G401 (cell line): ENCODE measurements around the gene RCSD1. TPM values are rescaled to one million over a fixed set of nuclear protein-coding genes. Genes with fewer than 3 reads are reported as not detected.

Source experiments
- DNase-seq: peaks from one replicate; pipeline ENCODE4 v3.0.0-alpha.2; 2015; ENCODE audit warnings: low spot score
- in situ Hi-C: cut with HindIII; loops from 2 replicates; pipeline ENCODE4 v1.10.0; 2016; ENCODE audit warnings: low sequenced_read_pairs, mixed read lengths
- total RNA-seq: library from RNA; depleted of rRNA; stranded (reverse); fragments of >200 nt; shearing (Covaris generic); gene quantifications from 2 replicates; pipeline ENCODE4 v1.2.3, GENCODE V29; 2014

Gene RCSD1
- total RNA-seq, 1 experiment from 2014 or later: not detected

DNA sequence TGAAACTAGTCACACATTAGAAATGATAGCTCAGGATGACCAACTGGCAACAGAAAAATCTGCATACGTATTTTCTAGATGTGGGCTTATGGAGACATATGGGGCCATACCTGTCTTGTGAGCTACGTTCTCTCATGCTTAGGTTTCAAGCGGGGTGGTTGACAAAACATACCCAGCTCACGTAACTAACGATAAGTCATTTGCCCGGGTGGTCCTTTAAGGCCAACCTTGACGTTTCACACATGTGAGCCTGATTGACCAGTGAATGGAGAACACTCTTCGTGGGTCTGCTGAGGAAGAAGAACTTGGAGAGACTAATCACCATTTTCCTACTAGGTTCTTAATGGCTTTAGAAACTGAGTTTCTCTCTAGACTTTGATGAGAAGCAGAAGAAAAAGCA lies 13.5 kb upstream of the RCSD1 start:
- no peak for DNase-seq
- in situ Hi-C loops: no loop called here

DNA sequence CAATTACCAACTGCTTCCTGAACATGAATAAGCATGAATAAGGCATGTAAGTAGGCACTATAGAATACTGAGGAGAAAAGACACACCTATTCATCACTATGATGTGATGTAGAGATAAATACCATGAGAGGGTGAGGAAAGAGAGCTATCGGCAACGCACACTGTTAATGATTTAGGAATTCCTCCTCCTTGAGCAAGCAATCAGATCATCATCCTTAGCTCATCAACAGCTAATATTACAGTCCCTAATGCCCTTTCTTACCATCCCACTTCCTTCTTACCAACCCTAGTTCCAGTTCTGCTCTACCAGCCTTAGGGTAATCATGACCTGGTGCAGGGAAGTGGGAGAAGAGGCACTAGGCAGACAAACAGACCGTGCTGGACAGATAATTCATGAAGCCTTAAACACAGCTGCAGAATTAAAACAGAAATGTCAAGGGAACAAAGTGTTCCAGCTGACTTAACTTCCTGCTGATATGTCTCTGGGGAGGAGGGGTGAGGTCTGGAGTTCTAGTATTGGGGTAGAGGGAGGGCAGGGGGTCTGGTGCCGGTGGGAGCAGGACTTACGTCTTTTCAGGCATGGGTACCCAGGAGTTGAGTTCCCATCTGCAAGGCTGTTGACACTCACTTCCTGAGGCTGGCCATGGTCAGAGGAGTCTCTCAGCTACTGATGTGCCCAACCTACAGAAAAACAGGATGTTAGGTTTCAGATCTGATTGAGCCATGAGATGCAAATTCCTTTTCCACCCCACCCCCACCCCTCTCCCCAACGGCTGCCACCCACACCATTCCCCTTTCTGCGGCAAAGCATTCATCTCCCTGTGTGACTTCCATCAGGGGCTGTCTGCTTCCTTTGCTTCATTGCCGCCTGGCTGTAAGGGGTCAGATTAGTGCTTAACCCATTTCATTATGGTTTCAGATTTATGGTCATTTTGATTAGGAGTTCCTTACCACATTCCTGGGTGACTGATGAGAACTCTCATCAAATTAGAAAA lies 12.6 kb upstream of the RCSD1 start:
- in situ Hi-C loops: no loop called here
- DNase-seq: no peak

DNA sequence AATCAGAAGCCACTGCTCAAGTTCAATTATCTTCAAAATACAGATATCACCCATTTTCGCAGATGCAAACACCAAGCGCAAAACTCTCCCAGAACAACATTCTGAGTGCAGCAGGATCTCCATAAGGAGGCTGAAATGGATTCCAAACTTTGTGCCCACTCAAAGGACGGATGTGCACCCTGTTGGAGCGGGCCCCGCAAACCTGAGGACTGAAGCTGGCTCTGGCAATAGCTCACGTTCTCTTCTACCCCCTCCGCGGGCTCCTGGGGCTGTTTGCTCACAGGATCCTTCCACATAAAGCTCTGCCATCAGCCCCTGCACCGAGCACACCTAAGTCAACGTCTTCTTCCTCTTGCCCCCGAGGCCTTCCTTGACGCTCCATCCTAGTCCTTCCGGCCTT lies 11.7 kb upstream of the RCSD1 start:
- no peak for DNase-seq
- in situ Hi-C loops: no loop called here

DNA sequence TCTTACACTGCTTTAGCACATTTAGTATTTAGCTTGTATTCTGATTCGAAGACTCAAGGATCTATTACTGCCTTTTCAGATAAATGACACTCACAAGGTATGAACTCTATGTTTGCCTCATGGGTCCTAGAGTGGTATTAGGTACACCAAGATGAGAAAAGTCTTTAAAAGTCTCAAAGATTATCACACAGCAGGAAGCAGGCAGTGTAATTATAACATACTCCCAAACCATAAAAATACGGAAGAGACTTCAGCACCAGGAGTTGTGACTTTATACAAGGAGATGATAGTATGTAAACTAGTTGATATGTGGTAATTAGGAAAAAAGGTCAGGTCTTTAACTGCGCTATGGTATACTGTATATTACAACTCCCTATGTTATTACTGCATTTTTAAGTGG lies 11.2 kb upstream of the RCSD1 start:
- in situ Hi-C loops: no loop called here
- no peak for DNase-seq

DNA sequence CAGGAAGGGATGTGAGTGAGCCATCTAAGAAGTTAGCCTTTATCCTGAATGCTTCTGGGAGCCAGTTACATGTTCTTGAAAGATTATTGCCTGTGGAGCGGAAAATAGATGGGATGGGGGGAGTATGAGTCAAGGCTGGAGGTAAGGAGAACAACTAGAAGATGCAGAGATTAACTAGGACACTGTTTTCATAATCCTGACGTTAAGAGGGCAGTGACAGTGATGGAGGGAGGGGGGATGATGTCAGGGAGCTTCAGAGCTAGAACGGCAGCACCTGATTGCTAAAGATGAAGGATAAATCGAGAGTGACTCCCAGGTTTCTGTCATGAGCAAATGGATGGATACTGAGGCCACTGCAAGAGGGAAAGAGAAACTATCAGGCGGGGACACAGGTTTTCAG lies 10.0 kb upstream of the RCSD1 start:
- DNase-seq: no peak
- in situ Hi-C loops: no loop called here

DNA sequence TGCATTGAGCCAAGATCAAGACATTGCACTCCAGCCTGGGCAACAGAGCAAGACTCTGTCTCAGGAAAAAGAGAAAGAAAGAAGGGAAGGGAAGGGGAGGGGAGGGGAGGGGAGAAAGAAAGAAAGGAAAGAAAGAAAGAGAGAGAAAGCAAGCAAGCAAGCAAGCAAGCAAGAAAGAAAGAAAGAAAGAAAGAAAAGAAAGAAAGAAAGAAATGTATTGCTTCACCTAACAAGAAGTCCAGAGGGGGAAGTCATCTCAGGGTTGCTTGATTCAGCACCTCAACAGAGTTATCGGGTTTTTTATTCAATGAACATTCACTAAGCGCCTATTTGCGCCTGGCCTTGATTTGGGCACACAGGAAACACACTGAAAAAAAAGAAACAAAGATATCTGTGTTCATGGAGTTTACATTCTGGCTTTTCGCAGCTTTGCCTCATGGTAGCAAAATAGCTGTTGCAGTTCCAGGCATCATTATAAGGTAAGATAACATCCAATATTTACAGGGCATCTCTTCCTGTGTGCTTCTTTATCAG lies 8.2 kb upstream of the RCSD1 start:
- in situ Hi-C loops: no loop called here

DNA sequence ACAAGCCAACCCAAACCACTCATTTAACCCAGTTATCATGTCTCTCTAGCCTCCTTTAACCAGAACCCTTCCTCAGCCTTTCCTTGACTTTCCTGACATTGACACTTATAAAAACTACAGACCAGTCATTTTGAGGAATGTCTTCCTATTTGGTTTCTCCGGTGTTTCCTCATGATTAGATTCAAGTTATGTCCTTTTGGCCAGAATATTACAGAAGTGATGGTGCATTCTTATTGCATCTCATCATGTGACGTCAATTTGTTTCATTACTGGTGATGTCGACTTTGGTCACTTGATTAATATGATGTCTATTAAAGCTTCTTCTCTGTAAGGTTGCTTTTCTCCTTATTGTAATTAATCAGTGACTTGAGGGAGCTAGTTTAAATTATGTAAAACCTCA lies 6.1 kb upstream of the RCSD1 start:
- DNase-seq: no peak

More for the DNA sequence above, 8.2 kb upstream of the RCSD1 start:
- DNase-seq: no peak

DNA sequence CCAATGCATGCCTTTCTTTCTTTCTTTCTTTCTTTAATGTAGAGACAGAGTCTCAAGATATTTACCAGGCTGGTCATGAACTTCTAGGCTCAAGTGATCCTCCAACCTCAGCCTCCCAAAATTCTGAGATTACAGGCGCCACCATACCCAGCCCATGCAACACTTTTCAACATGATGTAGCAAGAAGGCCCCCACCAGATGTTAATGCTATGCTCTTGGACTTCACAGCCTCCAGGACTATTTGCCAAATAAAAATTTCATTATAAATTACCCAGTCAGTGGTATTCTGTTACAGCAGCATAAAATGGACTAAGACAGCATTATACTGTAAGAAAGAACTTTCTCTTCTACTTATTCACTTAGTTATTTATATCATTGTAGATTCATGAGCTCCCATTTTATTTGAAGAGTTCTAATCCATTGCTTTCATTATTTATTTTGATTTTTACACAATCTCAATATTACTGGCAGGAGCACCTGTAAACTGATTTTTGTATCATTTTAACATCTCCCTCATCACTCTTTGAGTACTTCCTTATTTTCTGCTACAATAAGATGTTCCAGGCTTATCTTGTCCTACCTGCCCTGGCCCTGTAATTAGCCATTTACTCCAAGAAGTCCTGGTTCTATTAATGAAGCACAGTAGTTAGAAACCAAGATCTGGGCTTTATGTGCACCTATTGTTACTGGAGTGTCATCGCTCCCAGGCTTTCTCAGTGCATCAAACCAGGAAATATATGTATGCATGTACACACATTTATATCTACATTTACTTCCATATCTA lies 4.8 kb upstream of the RCSD1 start:
- DNase-seq: no peak
- in situ Hi-C loops: no loop called here

More for the DNA sequence above, 6.1 kb upstream of the RCSD1 start:
- in situ Hi-C loops: no loop called here

DNA sequence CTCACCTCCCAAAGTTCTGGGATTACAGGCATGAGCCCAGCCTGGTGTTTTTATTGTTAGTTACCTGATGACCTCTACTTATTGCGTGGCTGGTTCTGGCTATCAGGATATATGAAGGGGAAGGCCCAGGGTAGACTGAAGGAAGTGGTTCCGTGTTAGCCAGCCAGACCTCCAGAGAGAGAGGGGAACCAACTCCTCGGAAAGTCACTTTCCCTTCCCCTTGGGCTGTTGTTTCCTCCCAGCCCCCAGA lies 2.5 kb upstream of the RCSD1 start:
- in situ Hi-C loops: no loop called here

DNA sequence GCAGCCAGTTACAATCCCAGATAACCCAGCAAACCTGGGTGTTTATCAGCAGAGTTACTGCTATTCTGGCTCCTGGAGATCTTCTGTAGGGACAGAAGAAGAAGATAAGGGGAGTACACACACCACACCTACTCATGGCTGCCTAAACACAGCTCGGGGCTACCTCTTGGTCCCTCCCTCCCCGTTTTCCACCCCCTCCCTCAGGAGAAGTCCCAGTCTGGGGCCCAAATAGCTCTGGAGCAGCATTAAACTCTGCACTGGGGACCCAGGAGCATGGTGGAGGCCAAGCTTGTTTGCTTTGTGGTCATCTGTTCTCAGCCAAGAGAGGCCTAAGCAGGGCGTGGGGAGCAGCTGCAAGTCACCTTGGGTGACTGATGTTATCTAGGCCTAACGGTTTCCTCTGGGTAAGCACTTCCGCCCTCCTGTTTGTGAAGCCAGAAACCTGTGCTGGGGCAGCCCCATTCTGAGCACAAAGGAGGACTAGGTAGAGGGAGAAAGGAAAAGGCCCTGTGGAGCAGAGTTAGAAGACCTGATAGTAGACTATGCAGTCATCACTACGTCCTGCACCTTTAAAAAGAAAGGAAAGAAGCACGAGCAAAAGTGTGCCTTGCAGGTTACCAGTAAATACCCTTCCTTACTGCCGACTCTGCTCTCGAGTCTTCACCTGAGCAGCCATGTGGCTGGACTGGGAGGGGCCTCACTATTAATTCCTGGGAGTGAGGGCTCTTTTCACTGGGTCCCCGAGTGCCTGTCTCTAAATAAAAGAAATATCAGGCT lies 2.0 kb upstream of the RCSD1 start:
- DNase-seq: no peak
- in situ Hi-C loops: no loop called here

More for the DNA sequence above, 2.5 kb upstream of the RCSD1 start:
- DNase-seq: no peak

DNA sequence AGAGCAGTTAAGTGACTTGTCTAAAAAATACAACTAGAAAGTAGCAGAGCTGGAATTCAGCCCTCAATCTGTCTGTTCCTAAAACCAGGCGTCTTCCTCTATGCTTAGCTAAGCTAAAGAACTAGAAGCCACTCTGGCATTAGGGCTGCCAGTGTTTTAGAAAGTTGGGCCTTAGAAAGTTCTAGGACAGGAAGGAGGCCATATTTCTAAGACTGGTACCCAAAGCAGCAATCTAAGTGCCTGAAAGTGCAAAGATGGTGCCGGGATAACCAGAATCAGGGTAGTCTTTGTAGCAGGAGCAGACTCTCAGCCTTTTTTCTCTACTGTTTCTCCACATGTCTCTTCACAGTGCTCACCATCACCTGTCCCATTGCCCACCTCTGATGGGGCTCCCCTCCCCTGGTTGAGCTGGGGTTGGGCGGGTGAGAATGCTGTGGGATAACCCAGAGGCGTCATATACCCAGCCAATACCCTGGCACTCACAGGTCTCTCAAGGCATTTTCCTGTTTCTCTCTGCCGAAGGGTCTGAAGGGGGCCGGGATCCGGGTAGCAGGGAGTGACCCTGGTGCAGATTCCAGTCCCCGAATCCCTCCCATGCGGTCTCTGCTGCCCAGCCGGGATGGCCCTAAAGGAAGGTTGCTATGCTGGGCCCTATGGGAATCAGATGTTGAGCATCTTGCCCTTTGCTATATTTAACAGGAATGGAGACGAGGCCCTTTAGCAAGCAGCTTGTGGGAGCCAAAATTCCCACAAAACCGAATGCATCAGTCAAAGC lies 1.1 kb upstream of the RCSD1 start:
- no peak for DNase-seq
- in situ Hi-C loops: no loop called here

DNA sequence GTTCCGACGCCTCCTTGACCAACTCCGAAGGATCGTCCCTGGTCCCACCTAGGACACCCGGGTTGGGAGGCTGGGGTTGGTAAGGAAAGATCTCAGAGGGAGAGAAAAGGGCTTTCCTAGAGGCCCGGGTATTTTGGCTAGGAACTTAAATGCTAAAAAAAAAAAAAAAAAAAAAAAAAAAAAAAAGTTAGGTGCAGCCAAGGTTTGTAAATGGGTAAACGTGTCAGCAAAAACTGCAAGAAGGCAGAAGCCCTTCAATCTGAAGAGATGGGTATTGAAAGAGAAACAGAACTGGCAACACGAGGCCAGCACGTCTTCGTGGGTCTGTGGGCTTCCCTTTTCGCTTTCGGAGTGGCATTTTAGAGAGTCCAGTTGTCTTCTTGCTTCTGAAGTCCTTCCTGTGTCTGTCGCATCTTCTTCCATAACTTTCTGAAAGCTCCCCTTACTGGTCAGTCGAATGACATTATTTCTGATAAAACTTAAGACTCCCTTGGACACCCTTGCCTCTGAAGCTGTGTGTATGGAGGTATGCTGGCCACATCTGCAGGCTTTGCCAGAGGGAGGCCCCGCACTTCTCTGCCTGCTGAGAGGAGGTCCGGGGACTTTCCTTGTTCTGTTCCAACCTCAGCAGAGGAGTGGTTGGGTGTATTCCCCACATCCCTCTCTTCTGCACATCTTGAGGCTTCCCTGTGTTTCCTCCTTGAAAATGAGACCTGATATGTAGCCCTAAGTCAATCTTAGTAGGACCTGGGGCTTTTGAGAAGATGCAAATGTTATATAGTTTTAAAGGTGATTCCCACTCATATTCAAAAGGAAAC lies 745 bp downstream of the RCSD1 start:
- DNase-seq: no peak
- in situ Hi-C loops: no loop called here

DNA sequence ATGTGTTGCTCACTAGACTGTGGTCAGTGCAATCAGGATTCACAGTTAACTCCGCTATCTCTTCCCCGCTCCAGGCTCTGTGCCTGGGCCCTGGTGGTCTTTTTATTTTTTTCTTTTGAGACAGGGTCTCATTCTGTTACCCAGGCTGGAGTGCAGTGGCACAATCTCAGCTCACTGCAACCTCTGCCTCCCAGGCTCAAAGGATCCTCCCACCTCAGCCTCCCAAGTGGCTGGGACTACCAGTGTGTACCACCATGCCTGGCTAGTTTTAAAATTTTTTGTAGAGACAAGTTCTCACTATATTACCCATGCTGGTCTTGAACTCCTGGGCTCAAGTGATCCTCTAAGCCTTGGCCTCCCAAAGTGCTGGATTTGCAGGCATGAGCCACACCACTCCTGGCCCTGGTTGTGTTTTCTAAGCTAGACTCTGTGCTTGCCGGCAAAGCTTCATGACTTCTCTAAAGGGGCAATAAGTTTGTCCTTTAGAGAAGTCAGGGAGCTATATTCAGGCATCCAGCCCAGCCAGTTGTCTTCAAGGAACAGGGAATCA lies 1.4 kb downstream of the RCSD1 start:
- in situ Hi-C loops: no loop called here
- DNase-seq: no peak

DNA sequence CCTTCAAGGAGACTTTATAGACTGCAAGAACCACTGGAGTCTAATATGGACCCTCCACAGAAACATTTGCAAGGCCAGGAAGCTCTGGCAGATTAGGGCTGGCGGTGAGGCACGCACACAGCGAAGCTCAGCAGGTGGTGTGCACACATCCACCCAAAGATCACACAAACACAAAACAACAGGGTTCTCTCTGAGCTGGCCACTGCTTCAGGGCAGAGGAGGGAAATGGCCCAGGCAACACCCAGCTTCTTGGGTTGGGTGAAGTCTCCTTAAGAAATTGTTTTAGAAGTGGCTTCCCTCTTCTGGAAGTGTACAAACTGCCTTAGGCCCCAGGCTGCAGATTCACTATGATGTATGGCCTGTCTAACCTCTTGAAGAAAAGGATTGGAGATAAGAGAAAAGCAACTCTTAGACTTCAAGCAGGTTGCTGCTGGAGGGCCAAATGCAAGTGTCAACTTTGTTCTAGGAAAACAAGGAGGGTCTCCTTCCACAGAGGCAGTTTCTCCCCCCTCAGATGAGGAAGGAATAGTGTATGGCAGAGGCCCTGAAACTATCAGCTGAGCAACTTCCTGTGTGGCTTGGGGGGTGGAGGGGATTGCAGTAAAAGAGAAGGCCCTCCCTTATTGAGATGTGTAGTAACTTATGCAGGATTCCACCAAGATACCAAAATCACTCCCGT lies 2.0 kb downstream of the RCSD1 start:
- no peak for DNase-seq
- in situ Hi-C loops: no loop called here

DNA sequence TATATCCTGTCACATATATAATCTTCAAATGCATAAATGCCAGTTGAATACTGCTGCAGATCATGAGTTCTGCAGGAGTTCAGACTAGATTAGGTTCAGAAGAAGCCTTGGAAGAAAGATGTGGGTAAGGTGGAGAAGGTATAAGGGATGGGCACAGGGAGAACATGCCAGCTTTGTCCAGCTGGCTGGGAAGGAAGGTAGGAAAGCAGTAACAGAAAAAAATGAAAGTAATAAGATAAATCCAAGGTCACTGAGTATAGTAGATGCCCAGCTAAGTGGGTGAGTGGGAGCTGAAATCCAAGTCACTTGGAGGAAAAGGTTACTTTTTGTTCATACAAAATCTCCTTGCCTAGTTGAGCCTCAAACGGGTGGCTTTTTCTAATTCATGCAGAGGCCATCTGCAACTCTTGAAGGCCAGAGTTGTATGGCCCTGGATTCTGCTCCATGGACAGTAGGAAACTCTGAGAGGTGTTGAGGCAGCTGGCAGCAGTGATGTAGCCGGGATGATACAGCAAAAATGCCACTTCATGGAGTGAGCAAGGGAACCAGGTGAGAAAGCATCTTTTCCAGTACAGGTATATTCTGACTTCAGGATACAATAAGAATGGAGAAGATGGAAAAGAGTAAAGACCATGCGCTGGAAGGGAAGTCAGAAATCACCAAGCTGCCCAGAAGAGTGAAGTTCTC lies 3.4 kb downstream of the RCSD1 start:
- DNase-seq: no peak
- in situ Hi-C loops: no loop called here

DNA sequence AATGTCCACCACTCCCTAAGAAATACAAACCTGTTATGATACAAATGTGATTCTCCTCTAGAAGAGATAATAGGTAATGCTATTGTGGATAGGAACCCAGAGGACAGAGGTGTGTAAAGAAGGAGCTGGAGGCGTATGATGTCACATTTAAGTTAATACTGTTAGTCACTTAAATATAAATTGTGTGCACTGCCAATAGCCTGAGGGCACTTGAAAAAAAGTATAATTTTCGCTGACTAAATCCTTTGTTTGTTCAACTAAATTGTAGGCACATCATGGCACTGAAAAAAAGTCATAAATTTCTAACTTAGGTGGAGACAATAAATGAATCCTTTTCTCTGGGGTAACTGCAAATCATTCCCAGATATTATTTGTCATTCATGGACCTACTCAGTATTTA lies 4.4 kb downstream of the RCSD1 start:
- DNase-seq: no peak
- in situ Hi-C loops: no loop called here

DNA sequence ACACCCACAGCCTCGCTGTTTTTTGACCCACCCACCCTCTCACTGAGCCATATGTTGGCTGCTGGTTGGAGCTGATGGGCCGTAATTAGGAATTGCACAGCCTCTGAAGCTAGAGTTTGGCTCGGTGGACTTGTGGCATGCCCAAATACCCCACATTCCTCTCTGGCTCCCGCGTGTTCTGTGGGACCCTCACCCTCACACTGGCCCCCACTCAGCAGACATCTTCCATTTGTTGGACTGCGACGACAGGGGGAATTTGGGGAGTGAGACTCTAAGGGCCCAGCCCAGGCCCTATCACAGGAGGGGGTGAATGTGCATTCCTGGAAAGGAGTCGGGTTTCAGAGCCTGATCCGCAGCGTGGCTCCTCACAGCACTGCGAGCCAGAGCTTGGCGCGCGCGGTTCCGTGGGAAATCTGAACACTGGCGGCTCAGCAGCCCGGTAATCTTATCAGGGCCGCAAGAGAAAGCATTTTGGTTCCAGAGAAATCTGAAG lies 5.2 kb downstream of the RCSD1 start:
- no peak for DNase-seq
- in situ Hi-C loops: no loop called here
